ENCODE data around the gene TBC1D30.
A peak's percentile ranks its signal among the peaks of the same experiment; 100 is the strongest.

The TBC1D30 gene

GRCh38 chr12:64875186-64875585 is 50.7 kb downstream of the TBC1D30 start:
- no peak overlapping the region for H3K4me3 ChIP-seq (ENCODE audit: low read depth, low read length)
- in situ Hi-C loops (cut with HindIII; ENCODE audit: low sequenced_read_pairs): no loop called here
- TF ChIP-seq CTCF (IDR thresholded peaks at IDR 0.05; ENCODE audit: low read depth, low read length): no peak
- no peak for DNase-seq (ENCODE audit: low read depth, low spot score)

GRCh38 chr12:64876388-64877071 is 52.1 kb downstream of the TBC1D30 start:
- no peak for TF ChIP-seq CTCF (IDR thresholded peaks at IDR 0.05; ENCODE audit: low read depth, low read length)
- DNase-seq (ENCODE audit: low read depth, low spot score): no peak
- no peak overlapping the region for H3K4me3 ChIP-seq (ENCODE audit: low read depth, low read length)
- in situ Hi-C loops (cut with HindIII; ENCODE audit: low sequenced_read_pairs): no loop called here

- DNase-seq (ENCODE audit: low read depth, low spot score): no peak
- H3K4me3 ChIP-seq (ENCODE audit: low read depth, low read length): no peak overlapping the region
- TF ChIP-seq CTCF (IDR thresholded peaks at IDR 0.05; ENCODE audit: low read depth, low read length): no peak
- in situ Hi-C loops (cut with HindIII; ENCODE audit: low sequenced_read_pairs): no loop called here
These were observed 53.0 kb downstream of the TBC1D30 start for GRCh38 chr12:64877363-64878004.

DNA sequence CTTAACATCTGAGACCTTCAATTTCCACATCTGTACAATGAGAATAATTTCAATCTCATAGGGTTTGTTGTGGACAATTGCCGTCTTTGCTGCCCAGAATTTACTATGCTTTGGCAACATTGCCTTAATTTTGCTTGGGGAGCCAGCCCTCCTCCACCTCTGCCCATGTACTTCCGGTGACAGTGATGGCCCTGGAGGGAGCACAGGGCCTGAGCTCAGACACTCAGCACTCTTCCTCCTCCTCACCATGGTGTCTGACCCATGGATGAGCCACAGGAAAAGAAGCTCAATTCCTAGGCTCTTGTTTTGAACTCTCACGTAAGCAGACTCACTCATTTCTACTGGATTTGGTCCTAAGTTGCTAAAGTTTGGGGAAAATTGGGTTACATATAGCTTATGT is 58.2 kb downstream of the TBC1D30 start:
- no peak for TF ChIP-seq CTCF (IDR thresholded peaks at IDR 0.05; ENCODE audit: low read depth, low read length)
- in situ Hi-C loops (cut with HindIII; ENCODE audit: low sequenced_read_pairs): no loop called here
- DNase-seq (ENCODE audit: low read depth, low spot score): no peak
- H3K4me3 ChIP-seq (ENCODE audit: low read depth, low read length): no peak overlapping the region

GRCh38 chr12:64883264-64884163 is 59.1 kb downstream of the TBC1D30 start:
- in situ Hi-C loops (cut with HindIII; ENCODE audit: low sequenced_read_pairs): no loop called here
- no peak for DNase-seq (ENCODE audit: low read depth, low spot score)
- peak; percentile 8 for TF ChIP-seq CTCF (IDR thresholded peaks at IDR 0.05; ENCODE audit: low read depth, low read length)
- H3K4me3 ChIP-seq (ENCODE audit: low read depth, low read length): no peak overlapping the region

GRCh38 chr12:64884164-64884542 is 59.7 kb downstream of the TBC1D30 start:
- no peak for DNase-seq (ENCODE audit: low read depth, low spot score)
- in situ Hi-C loops (cut with HindIII; ENCODE audit: low sequenced_read_pairs): no loop called here
- no peak overlapping the region for H3K4me3 ChIP-seq (ENCODE audit: low read depth, low read length)
- TF ChIP-seq CTCF (IDR thresholded peaks at IDR 0.05; ENCODE audit: low read depth, low read length): no peak
